Stimulated activated CD4-positive, alpha-beta T cell treated with anti-CD3 and anti-CD28 coated beads, TNF-alpha, amount 100 ng/mL, for 48 hours (primary cell): ENCODE measurements around the gene CDKAL1.
A peak's percentile ranks its signal among the peaks of the same experiment; 100 is the strongest.

ENCODE experiments used
- DNase-seq, 3 donors: peaks; one replicate each; pipeline ENCODE4 v3.0.0-alpha.2; 2020; ENCODE audit warnings: low read depth in 3 of 3

CDKAL1 gene

GRCh38 chr6:20877008-20877937 lies 343.0 kb downstream of the CDKAL1 start:
- DNase-seq: peak in 2 of 3 donors; percentile 2 to 6

- DNase-seq: no peak
Observed at GRCh38 chr6:20879121-20879520, 344.9 kb downstream of the CDKAL1 start.

- no peak for DNase-seq
Observed at GRCh38 chr6:20879526-20879925, 345.3 kb downstream of the CDKAL1 start.

- DNase-seq: no peak
Observed at GRCh38 chr6:20881365-20881764, 347.1 kb downstream of the CDKAL1 start.

- DNase-seq: no peak
Observed at GRCh38 chr6:20882014-20882413, 347.8 kb downstream of the CDKAL1 start.

- DNase-seq: no peak
Observed at GRCh38 chr6:20885076-20885475, 350.8 kb downstream of the CDKAL1 start.

- DNase-seq: no peak
Observed at GRCh38 chr6:20891161-20891560, 356.9 kb downstream of the CDKAL1 start.

- no peak for DNase-seq
Observed at GRCh38 chr6:20892365-20892764, 358.1 kb downstream of the CDKAL1 start.

- no peak for DNase-seq
Observed at GRCh38 chr6:20893412-20893811, 359.2 kb downstream of the CDKAL1 start.

GRCh38 chr6:20900389-20901160 lies 366.3 kb downstream of the CDKAL1 start:
- DNase-seq: no peak

- no peak for DNase-seq
Observed at GRCh38 chr6:20905377-20905776, 371.1 kb downstream of the CDKAL1 start.

- DNase-seq: no peak
Observed at GRCh38 chr6:20906945-20907344, 372.7 kb downstream of the CDKAL1 start.

- DNase-seq: no peak
Observed at GRCh38 chr6:20907486-20908071, 373.3 kb downstream of the CDKAL1 start.

- DNase-seq: no peak
Observed at GRCh38 chr6:20909621-20910020, 375.4 kb downstream of the CDKAL1 start.

- DNase-seq: no peak
Observed at GRCh38 chr6:20911712-20912111, 377.5 kb downstream of the CDKAL1 start.

- no peak for DNase-seq
Observed at GRCh38 chr6:20915156-20915555, 380.9 kb downstream of the CDKAL1 start.

- no peak for DNase-seq
Observed at GRCh38 chr6:20915626-20916025, 381.4 kb downstream of the CDKAL1 start.

- DNase-seq: no peak
Observed at GRCh38 chr6:20916086-20916485, 381.8 kb downstream of the CDKAL1 start.

- DNase-seq: no peak
Observed at GRCh38 chr6:20918868-20919267, 384.6 kb downstream of the CDKAL1 start.

- DNase-seq: peak in 1 of 3 donors; percentile 2
Observed at GRCh38 chr6:20919677-20920385, 385.6 kb downstream of the CDKAL1 start.

- no peak for DNase-seq
Observed at GRCh38 chr6:20921578-20921977, 387.3 kb downstream of the CDKAL1 start.

- DNase-seq: no peak
Observed at GRCh38 chr6:20922743-20923142, 388.5 kb downstream of the CDKAL1 start.
